Transverse colon (tissue), 3 donors: ENCODE data around the gene SCTR.

Experiments
- CTCF ChIP-seq, 5 experiments: fragments of 200-600 bp in 3 of 5; fragments of 450-650 bp in 2 of 5; sonication (generic) in 3 of 5; IDR thresholded peaks; 1 replicate in 2 of 5; 2 replicates in 3 of 5; pipeline ENCODE4 v1.5.1; 2016 to 2017; ENCODE audit warnings: antibody characterized with exemption in 5 of 5, inconsistent platforms in 3 of 5, mild to moderate bottlenecking in 2 of 5, moderate library complexity in 1 of 5
- POLR2A ChIP-seq: fragments of 450-650 bp; IDR thresholded peaks from one replicate; pipeline ENCODE4 v1.6.1; 2016; ENCODE audit warnings: antibody characterized with exemption, mild to moderate bottlenecking, moderate library complexity

- TF ChIP-seq CTCF (IDR thresholded peaks at IDR 0.05): no peak
- TF ChIP-seq POLR2A: no peak
Observed at GRCh38 chr2:119541476-119541875, 17.2 kb upstream of the SCTR start.
